OCI-LY7 (cell line): Measurements from ENCODE around the gene HJV. TPM values are rescaled to one million over a fixed set of nuclear protein-coding genes. Genes with fewer than 3 reads are reported as not detected.
"Not testable (repeated sequence)": the region's sequence is repeated elsewhere in the genome, so short reads cannot be mapped to it uniquely, and the experiment has no call there.

ENCODE experiments used
- Bru-seq: library from RNA; stranded (reverse); fragments of 400-500 nt; gene quantifications from one replicate; lab custom pipeline; 2021; lab: Mats Ljungman, UMichigan
- BruChase-seq, 2 experiments: library from RNA; stranded (reverse); fragments of 400-500 nt; gene quantifications; one replicate each; lab custom pipeline; 2021; lab: Mats Ljungman, UMichigan
- BruUV-seq: library from RNA; stranded (reverse); fragments of 400-500 nt; replicated peaks from 2 replicates; lab custom pipeline; 2021; lab: Mats Ljungman, UMichigan
- CTCF ChIA-PET: fragments of 300-600 bp; sonication (Branson Sonifier 250); formaldehyde crosslinking; loops from one replicate; lab custom pipeline; 2022; ENCODE audit warnings: antibody characterized with exemption; ENCODE audit not compliant: unreplicated experiment; lab: Charles Lee
- POLR2A ChIA-PET: fragments of 300-600 bp; sonication (Branson Sonifier 250); formaldehyde crosslinking; loops from one replicate; lab custom pipeline; 2022; ENCODE audit warnings: antibody characterized with exemption; lab: Charles Lee
- DNase-seq: peaks from one replicate; pipeline ENCODE4 v3.0.0-alpha.2; 2015; ENCODE audit warnings: low spot score
- H2AFZ ChIP-seq: fragments of 200-600 bp; sonication (generic), shearing (Covaris generic); 2 replicates; pipeline ENCODE4 v1.6.1; 2014; ENCODE audit warnings: mild to moderate bottlenecking, antibody characterized with exemption, low read length, moderate library complexity
- H3K27ac ChIP-seq: fragments of 200-600 bp; sonication (generic); 2 replicates; pipeline ENCODE4 v1.5.1; 2014; ENCODE audit warnings: mixed run types, low read depth, mild to moderate bottlenecking, moderate library complexity, low read length, inconsistent platforms; ENCODE audit not compliant: poor library complexity, severe bottlenecking
- H3K36me3 ChIP-seq: fragments of 200-600 bp; sonication (generic); 2 replicates; pipeline ENCODE4 v1.6.1; 2014; ENCODE audit warnings: mild to moderate bottlenecking, antibody characterized with exemption, low read length, moderate library complexity, mixed read lengths; ENCODE audit not compliant: insufficient read depth
- H3K4me1 ChIP-seq: fragments of 200-600 bp; sonication (generic); 2 replicates; pipeline ENCODE4 v1.5.1; 2014; ENCODE audit warnings: mild to moderate bottlenecking, low read length; ENCODE audit not compliant: insufficient read depth, poor library complexity, severe bottlenecking
- H3K4me2 ChIP-seq: fragments of 200-600 bp; sonication (generic); 2 replicates; pipeline ENCODE4 v1.6.1; 2014; ENCODE audit warnings: mild to moderate bottlenecking, low read length
- H3K4me3 ChIP-seq: fragments of 200-600 bp; sonication (generic); 2 replicates; pipeline ENCODE4 v1.5.1; 2014; ENCODE audit warnings: mild to moderate bottlenecking, low read depth, low read length; ENCODE audit not compliant: poor library complexity, severe bottlenecking
- H3K79me2 ChIP-seq: fragments of 200-600 bp; sonication (generic); 2 replicates; pipeline ENCODE4 v1.6.1; 2016; ENCODE audit warnings: low read depth, mild to moderate bottlenecking, low read length, moderate library complexity, mixed read lengths; ENCODE audit not compliant: insufficient read depth
- H3K9me2 ChIP-seq: fragments of 200-600 bp; sonication (generic); 2 replicates; pipeline ENCODE4 v1.6.1; 2016; ENCODE audit warnings: mild to moderate bottlenecking, low read length, mixed read lengths; ENCODE audit not compliant: insufficient read depth
- H3K9me3 ChIP-seq: fragments of 200-600 bp; sonication (generic); 2 replicates; pipeline ENCODE4 v1.6.1; 2014; ENCODE audit warnings: mild to moderate bottlenecking, mixed run types, low read length, mixed read lengths
- H4K20me1 ChIP-seq: fragments of 200-600 bp; sonication (generic); 2 replicates; pipeline ENCODE4 v1.6.1; 2014; ENCODE audit warnings: mild to moderate bottlenecking, antibody characterized with exemption, low read length, moderate library complexity, mixed read lengths; ENCODE audit not compliant: insufficient read depth
- intact Hi-C: fragments of 100-400 bp; cut with micrococcal nuclease; formaldehyde crosslinking; loops from one replicate; pipeline ENCODE4 v1.10.0; 2022; ENCODE audit not compliant: unreplicated experiment
- long read RNA-seq: library from polyadenylated mRNA; stranded (forward); transcript quantifications from one replicate; pipeline ENCODE4 v2.0.0, GENCODE V29; 2022
- total RNA-seq, 2 experiments: library from RNA; depleted of rRNA in 1 of 2; stranded (reverse); fragments of >200 nt in 1 of 2; shearing (Covaris generic) in 1 of 2; gene quantifications; 2 replicates each; pipeline ENCODE4 v1.2.3, GENCODE V29; 2014 to 2022
- TF ChIP-seq, protein P1 (sequence below): fragments of 200-600 bp; sonication (generic); conservative IDR thresholded peaks from 2 replicates; pipeline ENCODE4 v1.5.1; 2014; ENCODE audit warnings: mild to moderate bottlenecking, antibody characterized with exemption, low read length, moderate library complexity, mixed read lengths

HJV gene, protein sequence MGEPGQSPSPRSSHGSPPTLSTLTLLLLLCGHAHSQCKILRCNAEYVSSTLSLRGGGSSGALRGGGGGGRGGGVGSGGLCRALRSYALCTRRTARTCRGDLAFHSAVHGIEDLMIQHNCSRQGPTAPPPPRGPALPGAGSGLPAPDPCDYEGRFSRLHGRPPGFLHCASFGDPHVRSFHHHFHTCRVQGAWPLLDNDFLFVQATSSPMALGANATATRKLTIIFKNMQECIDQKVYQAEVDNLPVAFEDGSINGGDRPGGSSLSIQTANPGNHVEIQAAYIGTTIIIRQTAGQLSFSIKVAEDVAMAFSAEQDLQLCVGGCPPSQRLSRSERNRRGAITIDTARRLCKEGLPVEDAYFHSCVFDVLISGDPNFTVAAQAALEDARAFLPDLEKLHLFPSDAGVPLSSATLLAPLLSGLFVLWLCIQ
- total RNA-seq (2014; rRNA removed; shearing (Covaris generic)) (not detected in 2 replicates), total RNA-seq (2022) (not detected in 2 replicates), Bru-seq, nascent RNA (percentile 20 among the genes with signal in this experiment), BruChase-seq, experiment 1, labeled RNA remaining after a 6-hour chase (percentile 22 among the genes with signal in this experiment), BruChase-seq, experiment 2, labeled RNA remaining after a 2-hour chase (percentile 17 among the genes with signal in this experiment)
- long read RNA-seq, result 0 reads

DNA sequence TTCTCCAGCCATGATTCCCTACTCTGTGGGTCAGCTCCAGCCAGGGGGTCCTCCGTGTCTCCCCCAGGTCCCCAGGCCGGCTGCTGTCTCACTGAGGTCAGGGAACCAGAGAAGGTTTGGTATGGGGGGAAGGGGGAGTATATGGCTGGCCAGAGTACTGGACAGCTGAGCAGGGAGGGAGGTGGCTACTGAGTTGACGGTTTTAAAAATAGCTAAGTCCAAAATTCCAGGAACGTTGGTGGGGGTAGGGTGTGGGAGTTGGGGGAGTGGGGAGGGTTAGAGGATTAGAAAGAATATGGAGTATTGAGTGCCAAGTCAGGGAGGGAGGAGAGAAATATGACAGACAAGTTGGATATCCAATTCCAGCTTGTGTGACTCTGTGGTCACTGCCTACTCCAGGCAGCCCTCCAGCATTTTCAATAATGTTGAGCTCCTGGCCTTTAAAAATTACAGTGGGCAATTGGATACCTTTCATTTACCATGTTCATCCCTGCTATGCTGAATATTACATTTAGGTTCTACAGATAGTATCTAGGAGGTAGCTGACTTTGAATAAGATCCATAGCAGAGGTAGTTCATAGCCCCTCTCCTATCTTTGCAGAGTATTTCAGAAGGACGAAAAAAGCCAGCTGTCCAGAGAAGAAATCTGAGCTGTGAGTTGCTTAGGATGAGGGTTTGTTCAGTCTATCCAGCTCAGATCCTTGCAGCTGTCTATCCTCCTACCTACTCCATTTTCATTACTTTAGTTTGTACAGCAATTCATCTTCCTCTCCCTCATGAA lies at the start of gene HJV:
HJV (minus strand) TSS at position 114 of the 781 bp plus-strand sequence. CDS start 1,504 bp downstream, outside the sequence.
- no peak for DNase-seq
- TF ChIP-seq, protein P1, sequence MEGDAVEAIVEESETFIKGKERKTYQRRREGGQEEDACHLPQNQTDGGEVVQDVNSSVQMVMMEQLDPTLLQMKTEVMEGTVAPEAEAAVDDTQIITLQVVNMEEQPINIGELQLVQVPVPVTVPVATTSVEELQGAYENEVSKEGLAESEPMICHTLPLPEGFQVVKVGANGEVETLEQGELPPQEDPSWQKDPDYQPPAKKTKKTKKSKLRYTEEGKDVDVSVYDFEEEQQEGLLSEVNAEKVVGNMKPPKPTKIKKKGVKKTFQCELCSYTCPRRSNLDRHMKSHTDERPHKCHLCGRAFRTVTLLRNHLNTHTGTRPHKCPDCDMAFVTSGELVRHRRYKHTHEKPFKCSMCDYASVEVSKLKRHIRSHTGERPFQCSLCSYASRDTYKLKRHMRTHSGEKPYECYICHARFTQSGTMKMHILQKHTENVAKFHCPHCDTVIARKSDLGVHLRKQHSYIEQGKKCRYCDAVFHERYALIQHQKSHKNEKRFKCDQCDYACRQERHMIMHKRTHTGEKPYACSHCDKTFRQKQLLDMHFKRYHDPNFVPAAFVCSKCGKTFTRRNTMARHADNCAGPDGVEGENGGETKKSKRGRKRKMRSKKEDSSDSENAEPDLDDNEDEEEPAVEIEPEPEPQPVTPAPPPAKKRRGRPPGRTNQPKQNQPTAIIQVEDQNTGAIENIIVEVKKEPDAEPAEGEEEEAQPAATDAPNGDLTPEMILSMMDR, result no peak
- H3K4me1 ChIP-seq, result no peaks in the 10 kb centered on the region
- H3K36me3 ChIP-seq, result no peaks in the 10 kb centered on the region
- intact Hi-C loops, result no loop called here
- POLR2A ChIA-PET, result interaction anchor here (0.6 to 1.3 kb wide), 4 partner anchors 11 to 94 kb away, joined by 3 to 5 read pairs (median 4); partner anchors contain the start of gene RBM8A
- H3K4me3 ChIP-seq, result no peak within 1 kb of the TSS
- H3K27ac ChIP-seq, result no peak within 1 kb of the TSS
- H4K20me1 ChIP-seq, result no peaks in the 10 kb centered on the region
- no peak within 1 kb of the TSS for H3K4me2 ChIP-seq
- no peaks in the 10 kb centered on the region for H3K9me2 ChIP-seq
- no peaks in the 10 kb centered on the region for H3K79me2 ChIP-seq
- no peaks in the 10 kb centered on the region for H3K9me3 ChIP-seq
- BruUV-seq, result no TSS peak
- CTCF ChIA-PET, result interaction anchor here (1.0 kb wide), 1 partner anchor 176 kb away, joined by 3 read pairs; the partner anchor contains the start of gene NUDT17
- no peak within 1 kb of the TSS for H2AFZ ChIP-seq

DNA sequence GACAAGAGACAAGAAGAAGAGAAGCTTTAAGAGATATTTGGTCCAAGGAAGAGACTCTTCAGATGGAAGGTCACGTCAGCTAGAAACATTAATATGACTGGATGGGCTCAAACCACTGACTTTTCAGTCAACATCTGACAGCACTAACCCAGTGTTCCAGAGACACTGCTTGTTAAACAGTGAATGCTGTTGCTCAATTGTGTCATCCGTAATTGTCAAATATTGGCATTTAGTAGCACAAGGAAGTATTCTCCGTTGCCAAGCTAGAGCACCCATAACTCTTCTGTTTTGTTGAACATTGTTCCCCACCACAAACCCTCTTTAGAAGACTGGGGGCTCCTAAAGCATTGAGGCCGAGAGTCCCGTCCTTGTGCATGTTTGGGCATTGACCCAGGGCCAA lies 37.6 kb upstream of the HJV start:
- H4K20me1 ChIP-seq, H3K36me3 ChIP-seq, H3K27ac ChIP-seq, H3K9me2 ChIP-seq, H3K79me2 ChIP-seq, POLR2A ChIA-PET, H3K4me2 ChIP-seq, DNase-seq, H3K9me3 ChIP-seq, intact Hi-C loops, H3K4me1 ChIP-seq, H3K4me3 ChIP-seq, BruUV-seq, CTCF ChIA-PET, H2AFZ ChIP-seq: not testable (repeated sequence)

- peak overlapping the region; percentile 70 for H3K27ac ChIP-seq
- intact Hi-C loops, H3K9me2 ChIP-seq: not testable (repeated sequence)
These were observed 30.5 kb upstream of the HJV start for GRCh38 chr1:146051852-146052676.

More at GRCh38 chr1:146051852-146052676, 30.5 kb upstream of the HJV start:
- H3K79me2 ChIP-seq, H3K36me3 ChIP-seq, CTCF ChIA-PET, H3K9me3 ChIP-seq, H3K4me1 ChIP-seq, H4K20me1 ChIP-seq: not testable (repeated sequence)
- peak overlapping the region; percentile 59; the same call in 1 of the 2 replicates for H2AFZ ChIP-seq
- peak overlapping the region; percentile 69 for H3K4me3 ChIP-seq
- POLR2A ChIA-PET, result interaction anchor here (0.6 to 4.0 kb wide), 12 partner anchors 9 to 207 kb away, joined by 3 to 82 read pairs (median 3); partner anchors contain the start of genes ANKRD34A, LIX1L, NUDT17 and POLR3GL
- peak; percentile 94 for DNase-seq
- H3K4me2 ChIP-seq, result peak overlapping the region; percentile 89
- TSS peak; percentile 99 for BruUV-seq
